A549 (cell line): Measurements from ENCODE around the gene BLTP2.

Experiments
- ATOH8 ChIP-seq: fragments of 250-450 bp; sonication (Bioruptor Pico); IDR thresholded peaks from 2 replicates; pipeline ENCODE4 v1.5.0; 2020; ENCODE audit warnings: low read depth, mild to moderate bottlenecking, moderate library complexity
- CHD2 ChIP-seq: fragments of 150-350 bp; IDR thresholded peaks from 2 replicates; pipeline ENCODE4 v1.6.1; 2014; ENCODE audit warnings: low read length; ENCODE audit not compliant: partially characterized antibody
- CHD4 ChIP-seq: fragments of 200-600 bp; sonication (generic); IDR thresholded peaks from 2 replicates; pipeline ENCODE4 v1.6.1; 2016; ENCODE audit warnings: antibody characterized with exemption, mild to moderate bottlenecking, borderline replicate concordance
- CTCF ChIP-seq: fragments of >200 bp; sonication (Bioruptor Twin); formaldehyde crosslinking; IDR thresholded peaks from 3 replicates; pipeline ENCODE4 v1.5.1; 2016
- ELK1 ChIP-seq: fragments of 150-350 bp; IDR thresholded peaks from 2 replicates; pipeline ENCODE4 v1.6.1; 2014; ENCODE audit warnings: low read depth, mild to moderate bottlenecking, low read length
- EP300 ChIP-seq, 2 experiments: fragments of >200 bp; sonication (Bioruptor Twin); formaldehyde crosslinking; IDR thresholded peaks; 2 replicates in 1 of 2; 3 replicates in 1 of 2; pipeline ENCODE4 v1.6.1; 2016 to 2017
- ESRRA ChIP-seq: fragments of 150-350 bp; IDR thresholded peaks from 2 replicates; pipeline ENCODE4 v1.6.1; 2014; ENCODE audit warnings: mild to moderate bottlenecking, low read length, borderline replicate concordance
- HMGXB4 ChIP-seq: fragments of 250-450 bp; sonication (Bioruptor Pico); IDR thresholded peaks from 2 replicates; pipeline ENCODE4 v1.5.0; 2021; ENCODE audit warnings: mild to moderate bottlenecking, moderate library complexity, borderline replicate concordance
- MAZ ChIP-seq: fragments of 150-350 bp; IDR thresholded peaks from 2 replicates; pipeline ENCODE4 v1.6.1; 2014; ENCODE audit warnings: antibody characterized with exemption, low read depth, low read length, borderline replicate concordance
- MYC ChIP-seq: IDR thresholded peaks from 2 replicates; pipeline ENCODE4 v1.6.1; 2012; ENCODE audit warnings: mild to moderate bottlenecking, inconsistent platforms, low read length, improper control_type of control experiment, borderline replicate concordance
- POLR2A ChIP-seq: IDR thresholded peaks from 2 replicates; pipeline ENCODE4 v1.6.1; 2012; ENCODE audit warnings: mild to moderate bottlenecking, low read length
- REST ChIP-seq: fragments of 200-600 bp; sonication (generic); IDR thresholded peaks from 2 replicates; pipeline ENCODE4 v1.6.1; 2016; ENCODE audit warnings: antibody characterized with exemption, mild to moderate bottlenecking, moderate library complexity
- TP53 ChIP-seq: fragments of 250-450 bp; sonication (Bioruptor Pico); IDR thresholded peaks from 2 replicates; pipeline ENCODE4 v1.5.0; 2021; ENCODE audit warnings: mild to moderate bottlenecking, moderate library complexity
- ZNF302 ChIP-seq: fragments of 250-450 bp; sonication (Bioruptor Pico); IDR thresholded peaks from 2 replicates; pipeline ENCODE4 v1.9.0; 2021; ENCODE audit warnings: inconsistent platforms, mild to moderate bottlenecking, moderate library complexity

- TF ChIP-seq CTCF (no peak), EP300 (IDR thresholded peaks at IDR 0.05) (no peak), HMGXB4 (no peak), POLR2A (no peak), MAZ (no peak), ZNF302 (CRISPR knock-in tag) (no peak), CHD4 (no peak), ESRRA (no peak), CHD2 (no peak), REST (no peak), TP53 (no peak), ELK1 (no peak), ATOH8 (no peak), MYC (no peak)
Observed at GRCh38 chr17:28616281-28616680, 28.7 kb downstream of the BLTP2 start.
